SH-SY5Y (cell line): ENCODE results near the gene UBE2F.

Experiments used
- GATA2 ChIP-seq: IDR thresholded peaks from 2 replicates; pipeline ENCODE4 v1.6.1; 2011; ENCODE audit warnings: mild to moderate bottlenecking, low read depth, low read length
- GATA3 ChIP-seq: IDR thresholded peaks from 2 replicates; pipeline ENCODE4 v1.6.1; 2011; ENCODE audit warnings: low read depth, mild to moderate bottlenecking, low read length, moderate library complexity

The UBE2F gene

GRCh38 chr2:238063414-238064189, 96.8 kb downstream of the UBE2F start:
- no peak for TF ChIP-seq GATA2
- TF ChIP-seq GATA3, result no peak

GRCh38 chr2:238064376-238064775, 97.6 kb downstream of the UBE2F start:
- no peak for TF ChIP-seq GATA2
- no peak for TF ChIP-seq GATA3

- no peak for TF ChIP-seq GATA3
- no peak for TF ChIP-seq GATA2
Measured at GRCh38 chr2:238065071-238065846, 98.4 kb downstream of the UBE2F start.

- TF ChIP-seq GATA2 (no peak), GATA3 (no peak)
Measured at GRCh38 chr2:238066218-238066617, 99.4 kb downstream of the UBE2F start.

GRCh38 chr2:238067939-238068338, 101.1 kb downstream of the UBE2F start:
- no peak for TF ChIP-seq GATA2
- no peak for TF ChIP-seq GATA3

GRCh38 chr2:238069021-238069709, 102.4 kb downstream of the UBE2F start:
- TF ChIP-seq GATA3 (no peak), GATA2 (no peak)

GRCh38 chr2:238069877-238070276, 103.1 kb downstream of the UBE2F start:
- TF ChIP-seq GATA3 (no peak), GATA2 (no peak)

- TF ChIP-seq GATA2, result no peak
- no peak for TF ChIP-seq GATA3
Measured at GRCh38 chr2:238075397-238075796, 108.6 kb downstream of the UBE2F start.

- TF ChIP-seq GATA3 (no peak), GATA2 (no peak)
Measured at GRCh38 chr2:238077292-238077691, 110.5 kb downstream of the UBE2F start.

- TF ChIP-seq GATA3 (no peak), GATA2 (no peak)
Measured at GRCh38 chr2:238079874-238080327, 113.1 kb downstream of the UBE2F start.

GRCh38 chr2:238080518-238080917, 113.7 kb downstream of the UBE2F start:
- no peak for TF ChIP-seq GATA3
- TF ChIP-seq GATA2, result no peak

GRCh38 chr2:238081150-238081549, 114.3 kb downstream of the UBE2F start:
- TF ChIP-seq GATA2 (no peak), GATA3 (no peak)

- no peak for TF ChIP-seq GATA3
Measured at GRCh38 chr2:238081561-238081960, 114.7 kb downstream of the UBE2F start.

- TF ChIP-seq GATA3 (no peak), GATA2 (no peak)
Measured at GRCh38 chr2:238082151-238082550, 115.3 kb downstream of the UBE2F start.

GRCh38 chr2:238082827-238083226, 116.0 kb downstream of the UBE2F start:
- no peak for TF ChIP-seq GATA2
- TF ChIP-seq GATA3, result no peak
